Pancreas (tissue), 10 donors: ENCODE measurements around the gene C1orf210. TPM values are rescaled to one million over a fixed set of nuclear protein-coding genes. Genes with fewer than 3 reads are reported as not detected.

Experiments used
- ATAC-seq, 4 donors: fragments of 200-7000 bp; cut with Tn5 transposase; one replicate each; pipeline versions ENCODE4 v1.8.0 to v1.9.1; 2020; ENCODE audit warnings: mild to moderate bottlenecking in 4 of 4, moderate library complexity in 4 of 4
- DNase-seq, 6 donors: peaks; one replicate each; pipeline ENCODE4 v3.0.0-alpha.2; 2020
- FAIRE-seq: peaks from 2 replicates; lab custom pipeline; 2012; peaks lifted over from hg19 to GRCh38; lab: Jason Lieb, UNC
- H3K27ac ChIP-seq, 4 donors: fragments of 200-600 bp; sonication (generic); 1 replicate in 3 of 4; 2 replicates in 1 of 4; pipeline versions ENCODE4 v1.5.0 to v1.8.0; 2020
- H3K27me3 ChIP-seq, 4 donors: fragments of 200-600 bp; one replicate each; pipeline ENCODE4 v1.8.0; 2021
- H3K36me3 ChIP-seq, 3 donors: fragments of 200-600 bp; sonication (generic) in 1 of 3; one replicate each; pipeline versions ENCODE4 v1.5.0 to v1.8.0; 2020 to 2021
- H3K4me1 ChIP-seq, 3 donors: fragments of 200-600 bp; one replicate each; pipeline ENCODE4 v1.8.0; 2021
- H3K4me3 ChIP-seq, 4 donors: fragments of 200-600 bp; sonication (generic) in 2 of 4; one replicate each; pipeline versions ENCODE4 v1.5.0 to v1.8.0; 2020 to 2021
- H3K9me3 ChIP-seq, 4 donors: fragments of 200-600 bp; one replicate each; pipeline ENCODE4 v1.8.0; 2021
- WGBS, 2 donors: extraction: QIAGEN DNeasy Blood & Tissue Kit; methylation state at CpG; one replicate each; pipeline ENCODE4 v1.1.7; 2013; 5-methylcytosine and 5-hydroxymethylcytosine counted together
- intact Hi-C, 3 donors: fragments of 100-400 bp; cut with DNase I; formaldehyde crosslinking; loops; one replicate each; pipeline versions ENCODE4 v1.11.1 to v1.14.2; 2022
- polyA plus RNA-seq, 2 donors: library from polyadenylated mRNA; stranded (reverse); fragments of 200-250 nt; gene quantifications; one replicate each; pipeline ENCODE4 v1.2.3, GENCODE V29; 2013
- total RNA-seq, 6 donors: library from RNA; stranded (reverse); fragmentation: NEBNext Ultra II Directional in 4 of 6; extraction: Animal tissue kit (Norgen Biotek cat#: 25700) in 4 of 6; gene quantifications; one replicate each; pipeline versions ENCODE4 v1.2.1 to v1.2.4, GENCODE V29; 2021 to 2023
- TF ChIP-seq, protein P1 (sequence below), 4 donors: fragments of 200-600 bp; sonication (generic) in 3 of 4; IDR thresholded peaks; one replicate each; pipeline versions ENCODE4 v1.5.0 to v1.8.0; 2021; ENCODE audit warnings: antibody characterized with exemption in 4 of 4
- donor health status: healthy with polysubstance abuse.
- donor health status: DM: no; HTN: no; CAD: no; lungs with moderate emphysema.
- donor health status: DM: no; HTN: no; CAD: no.
- donor health status: control.
- donor health status: control.
- donor health status: Bipolar disorder and iron deficiency.
- donor health status: DM: yes; HTN: yes; CAD: no.
- donor health status: DM: no; HTN: no; CAD: no.
- donor health status: DM: no; HTN: no; CAD: no.
- donor health status: DM: yes; HTN: yes; CAD: no.

Gene C1orf210
- total and polyA plus RNA-seq, 8 donors, result 5.7 to 17.2 (median 12.4) TPM

DNA sequence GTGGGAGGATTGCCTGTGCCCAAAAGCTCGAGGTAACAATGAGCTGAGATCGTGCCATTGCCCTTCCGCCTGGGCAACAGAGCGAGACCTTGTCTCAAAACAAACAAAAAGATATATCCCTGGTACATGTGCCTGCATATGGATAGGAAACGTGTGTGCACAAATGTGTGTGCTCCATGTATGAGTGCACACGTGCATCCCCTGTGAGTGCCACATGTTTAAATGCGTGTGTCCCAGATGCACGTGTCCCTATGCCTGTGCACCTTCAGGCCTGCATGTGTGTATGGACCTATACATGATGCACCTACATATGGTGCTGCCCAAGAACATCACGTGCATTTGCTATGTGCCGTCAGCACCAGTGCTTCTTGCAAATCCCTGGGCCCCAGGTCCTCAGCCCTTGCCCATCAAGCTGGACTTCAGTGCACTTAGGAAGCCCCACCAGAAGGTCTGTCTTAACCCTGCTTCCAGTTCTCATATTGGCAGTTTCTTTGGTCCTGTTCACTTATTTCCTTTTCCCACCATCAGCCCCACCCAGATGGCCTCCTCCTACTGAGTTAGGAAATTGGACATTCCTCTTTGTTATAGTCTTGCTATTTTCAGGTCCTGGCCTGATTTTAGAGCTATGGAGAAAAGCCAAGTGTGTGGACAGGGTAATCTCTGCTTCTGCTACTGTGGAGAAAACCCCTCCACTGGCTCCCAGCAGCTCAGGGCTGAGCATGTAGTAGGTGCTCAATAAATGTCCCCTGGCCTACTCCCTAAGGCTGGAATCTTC, 30.8 kb upstream of the C1orf210 start:
- no peak overlapping the region for H3K27ac ChIP-seq
- H3K4me3 ChIP-seq, result no peak overlapping the region
- TF ChIP-seq, protein P1, sequence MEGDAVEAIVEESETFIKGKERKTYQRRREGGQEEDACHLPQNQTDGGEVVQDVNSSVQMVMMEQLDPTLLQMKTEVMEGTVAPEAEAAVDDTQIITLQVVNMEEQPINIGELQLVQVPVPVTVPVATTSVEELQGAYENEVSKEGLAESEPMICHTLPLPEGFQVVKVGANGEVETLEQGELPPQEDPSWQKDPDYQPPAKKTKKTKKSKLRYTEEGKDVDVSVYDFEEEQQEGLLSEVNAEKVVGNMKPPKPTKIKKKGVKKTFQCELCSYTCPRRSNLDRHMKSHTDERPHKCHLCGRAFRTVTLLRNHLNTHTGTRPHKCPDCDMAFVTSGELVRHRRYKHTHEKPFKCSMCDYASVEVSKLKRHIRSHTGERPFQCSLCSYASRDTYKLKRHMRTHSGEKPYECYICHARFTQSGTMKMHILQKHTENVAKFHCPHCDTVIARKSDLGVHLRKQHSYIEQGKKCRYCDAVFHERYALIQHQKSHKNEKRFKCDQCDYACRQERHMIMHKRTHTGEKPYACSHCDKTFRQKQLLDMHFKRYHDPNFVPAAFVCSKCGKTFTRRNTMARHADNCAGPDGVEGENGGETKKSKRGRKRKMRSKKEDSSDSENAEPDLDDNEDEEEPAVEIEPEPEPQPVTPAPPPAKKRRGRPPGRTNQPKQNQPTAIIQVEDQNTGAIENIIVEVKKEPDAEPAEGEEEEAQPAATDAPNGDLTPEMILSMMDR (IDR thresholded peaks at IDR 0.05), result no peak
- ATAC-seq (no peak), FAIRE-seq (no peak), DNase-seq (peak in 1 of 6 donors; percentile 14)
- intact Hi-C loops, result no loop called here
- no peaks in the 10 kb centered on the region for H3K9me3 ChIP-seq
- no peaks in the 10 kb centered on the region for H3K4me1 ChIP-seq
- H3K36me3 ChIP-seq, result no peaks in the 10 kb centered on the region
- no peaks in the 10 kb centered on the region for H3K27me3 ChIP-seq
- WGBS, 2 donors, result 82 to 93% methylated on average over 10 of the region's 10 CpGs

DNA sequence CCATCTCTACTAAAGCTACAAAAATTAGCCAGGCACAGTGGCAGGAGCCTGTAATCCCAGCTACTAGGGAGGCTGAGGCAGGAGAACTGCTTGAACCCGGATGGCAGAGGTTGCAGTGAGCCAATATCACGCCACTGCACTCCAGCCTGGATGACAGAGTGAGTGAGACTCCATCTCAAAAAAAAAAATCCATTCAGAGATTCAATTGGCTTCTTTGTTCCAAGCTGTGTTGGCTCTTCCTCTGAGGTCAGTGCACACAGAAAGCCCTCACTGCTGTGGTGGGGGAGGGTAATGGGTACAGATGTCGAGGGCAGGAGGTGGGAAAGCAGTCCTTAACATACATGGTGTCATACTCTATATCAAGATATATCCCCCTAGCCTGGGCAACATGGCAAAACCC, 30.1 kb upstream of the C1orf210 start:
- TF ChIP-seq, protein P1 (IDR thresholded peaks at IDR 0.05), result no peak
- Histone ChIP-seq H3K36me3 (no peaks in the 10 kb centered on the region), H3K27ac (no peak overlapping the region), H3K9me3 (no peaks in the 10 kb centered on the region), H3K27me3 (no peaks in the 10 kb centered on the region), H3K4me3 (no peak overlapping the region), H3K4me1 (no peaks in the 10 kb centered on the region)
- 69 to 85% methylated on average over 3 of the region's 3 CpGs for WGBS, 2 donors
- FAIRE-seq (no peak), DNase-seq (peak in 1 of 6 donors; percentile 4), ATAC-seq (no peak)
- intact Hi-C loops, result no loop called here

DNA sequence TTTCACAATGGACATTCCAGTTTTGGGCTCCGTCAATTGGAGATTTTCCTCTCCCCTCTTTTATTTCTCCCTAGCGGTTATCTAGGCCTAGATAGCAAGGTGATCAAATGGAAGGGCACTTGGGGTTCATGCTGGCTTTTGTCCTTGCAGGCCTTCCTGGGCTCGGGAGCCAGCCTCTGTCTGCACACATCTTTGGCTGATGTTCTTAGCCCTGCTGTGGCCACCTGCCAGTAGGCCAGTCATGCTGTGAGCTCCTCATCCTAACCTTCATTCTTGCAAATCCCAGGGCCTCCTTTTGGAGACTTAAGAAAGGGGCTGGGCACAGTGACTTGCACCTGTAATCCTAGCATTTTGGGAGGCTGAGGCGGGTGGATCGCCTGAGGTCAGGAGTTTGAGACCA, 28.9 kb upstream of the C1orf210 start:
- no peak for FAIRE-seq
- DNase-seq, result no peak
- TF ChIP-seq, protein P1 (IDR thresholded peaks at IDR 0.05), result no peak
- Histone ChIP-seq H3K27ac (no peak overlapping the region), H3K9me3 (no peaks in the 10 kb centered on the region), H3K27me3 (no peaks in the 10 kb centered on the region), H3K4me3 (no peak overlapping the region), H3K36me3 (no peaks in the 10 kb centered on the region), H3K4me1 (no peaks in the 10 kb centered on the region)
- ATAC-seq, result no peak
- WGBS, 2 donors, result 94 to 97% methylated on average over 5 of the region's 5 CpGs
- intact Hi-C loops, result no loop called here

DNA sequence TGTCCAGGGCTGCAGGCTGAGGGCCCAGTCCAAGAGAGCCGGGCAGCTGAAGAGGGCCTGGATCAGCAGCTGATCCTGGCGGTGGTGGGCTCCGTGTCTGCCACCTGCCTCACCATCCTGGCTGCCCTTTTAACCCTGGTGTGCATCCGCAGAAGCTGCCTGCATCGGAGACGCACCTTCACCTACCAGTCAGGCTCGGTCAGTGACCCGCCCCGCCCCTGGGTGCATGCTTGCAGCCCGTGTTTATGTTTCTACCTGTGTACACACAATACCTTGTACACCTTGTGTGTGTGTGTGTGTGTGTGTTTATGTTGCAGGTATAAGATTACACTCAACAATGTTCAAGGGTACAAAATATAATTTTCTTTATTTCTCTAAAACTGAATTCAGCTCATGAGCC, 28.4 kb upstream of the C1orf210 start:
- Histone ChIP-seq H3K36me3 (no peaks in the 10 kb centered on the region), H3K4me3 (no peak overlapping the region), H3K27me3 (no peaks in the 10 kb centered on the region), H3K9me3 (no peaks in the 10 kb centered on the region), H3K4me1 (no peaks in the 10 kb centered on the region), H3K27ac (no peak overlapping the region)
- FAIRE-seq (no peak), ATAC-seq (no peak), DNase-seq (no peak)
- intact Hi-C loops, result no loop called here
- 89 to 93% methylated on average over 10 of the region's 10 CpGs for WGBS, 2 donors
- TF ChIP-seq, protein P1 (IDR thresholded peaks at IDR 0.05), result no peak
